ENCODE measurements around the gene PARP8.
A peak's percentile ranks its signal among the peaks of the same experiment; 100 is the strongest.
"Not testable (repeated sequence)": the region's sequence is repeated elsewhere in the genome, so short reads cannot be mapped to it uniquely, and the experiment has no call there.

PARP8 gene

DNA sequence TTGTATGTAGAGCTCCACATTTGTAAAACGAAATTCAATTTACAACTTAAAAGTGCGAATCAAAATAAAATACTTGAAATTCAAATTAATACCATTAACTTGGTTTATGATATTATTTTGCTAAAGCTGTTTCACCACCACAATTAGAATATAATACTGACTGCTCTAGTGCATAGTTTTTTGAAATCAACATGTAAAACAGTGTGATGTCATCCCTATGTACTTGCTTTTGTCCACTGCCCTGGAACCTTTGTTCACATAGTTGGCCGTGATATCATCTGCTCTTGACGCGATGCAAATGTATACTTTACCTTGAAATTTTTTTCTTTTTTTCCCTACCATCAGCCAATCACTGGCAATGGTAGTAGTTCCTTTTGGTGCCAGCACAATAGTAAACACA, 125.4 kb downstream of the PARP8 start:
- DNase-seq: no peak

DNA sequence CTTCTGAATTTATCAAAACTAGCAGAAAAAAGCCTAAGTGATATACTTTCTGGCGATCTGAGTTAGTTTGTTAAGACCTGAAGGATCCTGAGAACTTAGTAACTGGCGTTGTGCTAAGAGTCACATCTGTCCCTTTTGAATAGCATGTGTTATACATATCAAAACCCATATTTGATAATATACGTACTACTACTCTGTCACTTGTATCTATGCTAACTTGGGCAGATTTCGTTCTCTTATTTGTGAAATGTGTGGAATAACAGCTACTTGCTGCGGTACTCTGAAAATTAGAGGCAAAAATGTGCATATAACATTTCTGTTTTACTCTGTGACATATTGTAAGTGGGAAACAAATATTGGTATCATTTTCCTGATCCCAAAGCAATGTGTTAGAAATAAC, 126.4 kb downstream of the PARP8 start:
- DNase-seq: no peak

DNA sequence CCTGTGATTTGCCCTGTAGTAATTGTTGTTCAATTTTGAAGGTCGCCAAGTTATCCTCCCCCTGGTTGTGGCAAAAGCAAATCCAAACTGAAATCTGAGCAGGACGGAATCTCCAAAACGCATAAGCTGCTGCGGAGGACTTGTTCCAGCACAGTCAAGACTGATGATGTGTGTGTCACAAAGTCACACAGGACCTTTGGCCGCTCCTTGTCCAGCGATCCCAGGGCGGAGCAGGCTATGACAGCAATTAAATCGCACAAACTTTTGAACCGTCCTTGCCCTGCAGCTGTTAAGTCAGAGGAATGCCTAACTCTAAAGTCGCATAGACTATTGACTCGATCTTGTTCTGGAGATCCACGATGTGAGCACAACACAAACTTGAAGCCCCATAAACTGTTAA, 128.4 kb downstream of the PARP8 start:
- no peak for DNase-seq

DNA sequence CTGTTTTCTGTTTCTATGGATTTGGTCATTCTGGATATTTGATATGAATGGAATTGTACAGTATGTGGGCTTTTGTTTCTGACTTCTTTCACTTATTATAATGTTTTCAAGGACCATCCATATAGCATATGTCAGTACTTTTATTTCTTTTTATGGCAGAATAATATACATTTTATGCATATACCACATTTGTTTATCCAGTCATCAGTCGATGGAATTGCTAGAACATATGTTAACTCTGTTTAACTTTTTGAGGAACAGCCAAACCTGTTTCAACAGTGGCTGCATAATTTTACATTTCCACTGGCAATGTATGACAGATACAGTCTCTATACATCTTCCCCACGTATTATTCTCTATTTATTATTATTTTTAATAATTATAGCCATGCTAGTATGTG, 131.6 kb downstream of the PARP8 start:
- DNase-seq: no peak

DNA sequence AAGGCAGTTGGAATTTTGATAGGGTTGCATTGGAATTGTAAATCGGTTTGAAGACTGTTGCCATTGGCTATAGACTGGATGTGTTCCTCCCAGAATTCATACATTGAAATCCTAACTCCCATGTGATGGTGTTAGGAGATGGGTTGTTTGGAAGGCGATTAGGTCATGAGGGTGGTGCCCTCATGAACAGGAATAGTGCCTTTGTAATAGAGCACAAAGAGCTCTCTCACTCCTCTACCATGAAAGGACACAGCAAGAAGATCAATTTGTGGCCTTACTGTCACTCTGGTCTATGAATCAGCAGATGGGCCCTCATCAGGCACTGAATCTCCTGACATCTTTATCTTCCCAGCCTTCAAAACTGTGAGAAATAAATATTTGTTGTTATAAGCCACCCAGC, 133.2 kb downstream of the PARP8 start:
- no peak for DNase-seq

DNA sequence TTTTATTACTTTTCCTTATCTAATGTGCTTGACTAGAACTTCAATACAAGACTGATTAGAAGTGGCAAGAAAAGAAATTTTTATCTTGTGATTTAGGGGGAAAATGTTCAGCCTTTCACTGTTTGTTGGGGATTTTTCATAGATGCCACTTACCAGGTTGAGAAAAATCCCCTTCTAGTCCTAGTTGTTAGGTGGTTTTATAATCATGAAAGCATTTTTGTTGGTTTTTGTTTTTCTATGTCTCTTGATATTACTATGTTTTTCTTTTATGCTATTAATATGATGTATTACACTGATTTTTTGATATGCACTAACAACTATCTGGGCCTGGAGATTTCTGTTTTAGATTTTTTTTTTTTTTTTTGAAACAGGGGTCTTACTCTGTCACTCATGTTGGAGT, 134.0 kb downstream of the PARP8 start:
- DNase-seq: no peak

DNA sequence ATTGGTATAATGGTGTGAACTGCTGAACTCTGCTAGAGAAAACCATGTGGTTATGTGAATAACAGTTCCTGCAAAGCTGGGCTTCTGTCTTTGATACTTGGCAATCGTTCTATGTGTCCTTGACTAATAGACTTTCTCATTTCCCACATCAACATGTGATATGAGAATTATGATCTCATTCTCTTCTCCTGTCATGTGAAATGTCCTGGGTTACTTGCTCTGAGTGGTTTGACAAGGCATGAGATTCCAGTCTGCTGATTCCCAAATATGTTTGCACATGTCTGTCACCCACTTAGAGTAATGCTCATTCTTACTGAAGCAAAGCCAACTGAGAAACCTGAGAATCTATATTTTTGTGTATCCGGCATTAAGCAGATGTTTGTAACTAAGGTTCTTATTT, 141.2 kb downstream of the PARP8 start:
- DNase-seq: no peak

DNA sequence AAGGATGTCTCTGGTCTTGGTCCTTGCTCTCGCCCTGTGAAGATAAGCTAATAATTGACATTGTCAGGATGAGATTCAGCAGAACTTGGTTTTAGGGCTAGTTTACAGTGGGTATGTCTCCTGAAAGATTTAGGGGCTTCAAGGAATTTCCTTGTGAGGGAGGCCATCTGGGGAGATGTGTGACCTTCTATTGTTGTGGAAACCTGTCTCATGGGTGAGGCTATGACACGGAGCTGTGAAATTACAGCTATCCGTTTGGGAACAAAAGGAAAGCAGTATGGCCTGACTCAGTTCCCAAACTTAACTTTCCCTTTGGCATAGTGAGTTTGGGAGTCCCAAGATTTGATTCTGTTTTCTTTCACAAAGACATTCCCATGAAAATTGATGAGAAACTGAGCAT, 142.0 kb downstream of the PARP8 start:
- no peak for DNase-seq

DNA sequence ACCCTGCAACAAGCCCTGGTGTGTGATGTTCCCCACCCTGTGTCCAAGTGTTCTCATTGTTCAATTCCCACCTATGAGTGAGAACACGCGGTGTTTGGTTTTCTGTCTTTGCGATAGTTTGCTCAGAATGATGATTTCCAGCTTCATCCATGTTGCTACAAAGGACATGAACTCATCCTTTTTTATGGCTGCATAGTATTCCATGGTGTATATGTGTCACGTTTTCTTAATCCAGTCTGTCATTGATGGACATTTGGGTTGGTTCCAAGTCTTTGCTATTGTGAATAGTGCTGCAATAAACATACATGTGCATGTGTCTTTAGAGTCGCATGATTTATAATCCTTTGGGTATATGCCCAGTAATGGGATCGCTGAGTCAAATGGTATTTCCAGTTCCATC, 145.3 kb downstream of the PARP8 start:
- DNase-seq: not testable (repeated sequence)

DNA sequence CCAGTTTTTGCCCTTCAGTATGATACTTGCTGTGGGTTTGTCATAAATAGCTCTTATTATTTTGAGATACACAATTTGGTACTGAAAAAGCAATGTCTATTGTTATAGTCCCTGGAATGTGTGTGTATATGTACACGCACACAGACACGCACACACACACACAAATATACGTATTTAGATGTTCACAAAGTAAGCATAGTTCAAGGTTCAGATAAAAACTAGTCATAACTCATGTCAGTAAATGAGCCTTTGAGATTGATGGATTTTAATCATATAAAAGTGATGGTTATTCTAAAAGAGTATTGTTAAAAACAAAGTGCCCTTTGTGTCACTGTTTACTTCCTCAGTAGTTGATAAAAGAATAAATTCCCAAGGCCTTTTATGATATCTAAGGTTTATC, 147.3 kb downstream of the PARP8 start:
- no peak for DNase-seq

DNA sequence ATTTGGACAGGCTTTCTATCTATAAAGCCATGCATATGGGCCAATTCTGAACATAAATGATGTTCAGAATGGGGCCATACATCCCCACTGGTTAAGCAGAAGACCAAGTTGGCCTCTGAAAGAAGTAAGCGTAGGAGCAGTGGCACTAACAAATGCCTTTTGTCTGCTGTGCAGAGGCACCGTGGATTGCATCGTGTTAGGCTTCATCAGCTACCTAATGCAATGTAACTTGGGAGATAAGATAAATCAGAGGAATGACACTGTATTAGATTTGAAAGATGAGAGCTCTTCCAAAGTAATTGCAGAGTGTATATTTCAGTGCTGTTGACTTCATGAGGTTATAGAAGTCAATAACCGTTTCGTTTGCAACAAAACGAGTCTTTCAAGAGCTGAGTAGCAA, 148.1 kb downstream of the PARP8 start:
- DNase-seq: no peak

DNA sequence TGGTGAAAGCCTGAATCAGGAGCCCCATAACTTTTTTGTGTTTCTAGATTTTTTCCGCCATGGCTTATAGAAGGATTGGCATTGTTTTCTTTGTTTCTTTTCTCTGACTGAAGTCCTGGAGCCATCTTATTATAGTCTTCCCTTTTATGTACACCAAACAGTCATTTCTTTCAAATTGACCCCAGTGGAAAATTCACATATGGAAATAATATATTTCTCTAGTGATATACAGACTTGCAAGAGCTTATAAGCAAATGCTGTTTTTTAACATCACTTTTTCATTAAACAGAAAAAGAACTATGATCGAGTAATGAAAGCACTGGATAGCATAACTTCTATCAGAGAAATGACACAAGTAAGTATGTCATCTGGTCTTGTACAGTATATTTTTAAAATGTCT, 155.6 kb downstream of the PARP8 start:
- DNase-seq: no peak

DNA sequence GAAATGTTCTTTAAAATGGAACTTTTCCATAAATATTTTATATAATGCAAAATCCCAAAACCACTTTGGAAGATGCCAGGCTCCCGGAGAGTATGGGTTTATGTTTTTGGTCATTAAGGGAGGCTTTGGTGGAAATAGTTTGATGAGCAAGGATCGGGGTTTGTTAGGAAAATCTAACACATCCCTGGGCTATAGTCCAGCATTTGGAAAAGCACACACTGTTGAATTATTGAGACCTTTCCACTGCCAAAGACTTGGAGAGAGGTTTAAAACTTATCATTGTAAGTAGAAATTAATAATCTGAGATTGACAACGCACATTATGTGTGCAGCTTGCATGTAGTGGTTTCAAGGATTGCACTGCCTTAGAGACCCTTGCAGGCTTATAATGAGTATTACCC, 156.3 kb downstream of the PARP8 start:
- DNase-seq: no peak

DNA sequence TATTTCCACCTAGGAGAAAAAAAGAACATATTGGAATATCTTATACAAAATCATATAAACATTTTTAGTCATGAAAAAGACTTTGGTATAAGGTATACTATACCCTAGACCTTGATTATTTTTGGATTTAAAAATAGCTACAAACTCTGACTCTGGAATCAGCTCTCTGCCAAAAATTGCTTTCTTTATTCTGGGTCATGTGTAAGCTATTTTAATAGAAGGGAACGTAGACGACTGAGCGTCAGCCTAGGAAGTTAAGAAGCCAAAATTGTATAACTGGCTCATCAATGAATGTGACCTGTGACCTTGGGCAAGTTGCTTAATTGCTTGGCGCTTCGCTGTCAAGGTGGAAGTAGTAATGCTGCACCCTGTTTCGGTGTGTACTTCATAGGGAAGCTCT, 157.1 kb downstream of the PARP8 start:
- DNase-seq: no peak

DNA sequence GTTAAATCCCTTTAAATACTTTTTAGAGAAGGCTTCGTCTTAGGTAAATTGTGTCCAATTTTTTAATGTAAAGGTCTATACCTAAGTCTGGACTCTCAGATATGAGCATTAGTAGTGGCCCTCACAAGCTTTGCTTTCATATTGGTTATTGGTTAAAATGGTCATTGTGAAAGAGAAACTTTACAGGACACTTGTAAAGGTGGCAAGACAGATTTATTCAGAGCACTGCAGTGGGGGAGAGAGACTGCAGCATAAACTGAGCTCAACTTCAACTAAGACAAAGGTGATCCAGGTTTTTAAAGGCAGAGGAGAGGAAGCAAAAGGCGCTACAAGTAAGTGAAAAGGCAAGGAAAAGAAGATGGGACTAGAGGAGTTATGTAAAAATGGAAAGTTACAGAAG, 157.7 kb downstream of the PARP8 start:
- no peak for DNase-seq

DNA sequence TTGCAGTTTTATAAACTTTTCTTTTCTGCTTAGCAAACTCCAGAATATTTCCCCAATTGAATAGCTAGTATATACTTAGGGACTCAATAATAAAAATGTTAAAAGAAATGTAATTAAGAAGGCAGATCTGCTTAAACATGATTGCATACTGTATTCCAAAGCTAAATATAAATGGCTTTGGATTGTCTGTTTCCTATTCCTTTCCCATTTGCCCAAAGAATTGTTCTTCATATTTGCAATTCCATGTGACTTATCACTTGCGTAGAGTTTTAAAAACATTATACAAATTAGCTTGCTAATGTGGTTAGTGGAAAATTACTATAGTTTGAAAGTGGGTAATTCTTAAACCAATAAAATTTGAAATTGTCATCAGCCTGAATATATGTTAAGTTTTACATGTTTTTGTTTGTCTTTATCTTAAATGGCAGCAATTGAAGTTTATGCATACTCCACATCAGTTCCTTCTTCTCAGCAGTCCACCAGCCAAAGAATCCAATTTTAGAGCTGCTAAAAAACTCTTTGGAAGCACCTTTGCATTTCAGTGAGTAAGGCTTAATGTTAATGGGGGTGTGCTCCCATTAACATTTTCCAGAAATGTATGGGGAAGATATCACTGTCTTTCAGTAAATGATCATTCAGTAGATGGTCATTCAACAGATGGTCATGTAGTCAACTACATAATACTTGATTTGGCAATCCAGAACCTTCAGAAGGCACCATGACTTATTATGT, 161.2 kb downstream of the PARP8 start:
- no peak for DNase-seq

DNA sequence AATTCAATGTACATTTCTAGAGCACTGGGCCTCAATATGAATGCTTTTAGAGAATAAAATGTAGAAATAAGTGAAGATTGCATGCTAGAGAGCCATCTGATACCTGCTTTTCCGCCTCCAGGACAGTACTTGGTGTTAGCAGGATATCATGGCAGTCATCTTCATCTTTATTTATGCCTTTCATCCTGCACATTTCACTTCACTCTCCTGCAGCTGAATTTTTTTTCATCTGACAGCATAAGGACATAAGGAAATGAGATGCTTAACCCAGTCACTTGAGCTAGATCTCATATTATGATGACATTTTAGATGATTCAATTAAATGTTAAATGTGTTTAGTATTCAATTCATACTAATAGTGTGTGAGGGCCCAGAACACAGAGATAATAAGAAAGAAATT, 162.6 kb downstream of the PARP8 start:
- no peak for DNase-seq

DNA sequence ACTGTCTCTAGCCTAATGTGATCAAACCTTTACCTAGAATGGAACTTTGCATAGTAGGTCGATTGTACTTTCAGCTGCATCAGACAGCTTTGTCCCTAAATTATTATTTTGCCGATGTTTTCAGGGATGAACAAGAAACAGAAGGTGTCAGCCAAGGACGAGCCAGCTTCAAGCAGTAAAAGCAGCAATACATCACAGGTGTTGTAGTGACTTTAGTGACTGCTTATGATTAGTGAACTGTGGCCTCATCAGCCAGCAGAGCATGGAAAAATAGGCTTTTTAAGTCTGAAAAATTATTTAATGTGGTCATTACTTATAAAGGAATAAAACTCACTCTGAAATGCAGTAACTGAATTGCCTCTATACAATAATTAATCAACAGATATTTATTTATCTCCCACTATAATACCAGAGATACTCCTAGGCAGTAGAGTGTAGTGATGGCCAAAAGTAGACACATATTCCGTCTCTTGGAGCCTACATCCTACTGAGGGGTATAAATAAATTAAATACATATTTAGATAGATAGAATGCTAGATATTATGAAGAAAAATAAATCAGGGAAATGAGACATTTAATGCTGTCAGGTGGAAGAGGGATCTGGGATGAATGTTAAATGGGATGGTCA, 166.3 kb downstream of the PARP8 start:
- no peak for DNase-seq

DNA sequence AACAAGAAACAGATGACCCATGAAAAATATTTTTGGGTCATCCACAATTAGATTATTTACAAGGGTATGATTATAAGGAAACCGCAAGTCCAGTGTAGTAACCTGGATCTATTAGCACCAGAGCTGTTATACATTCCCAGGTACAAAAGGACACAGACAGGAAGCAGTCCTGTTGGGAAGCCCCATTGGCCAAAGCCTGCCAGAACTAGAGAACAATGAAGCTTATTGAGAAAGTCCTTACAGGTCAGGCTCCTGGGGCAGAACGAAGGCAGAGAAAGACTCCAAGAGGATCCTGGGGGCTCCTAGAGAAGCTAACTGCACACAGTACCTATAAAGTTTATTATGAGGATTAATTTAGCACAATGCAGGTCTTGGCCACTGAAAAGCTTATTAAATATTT, 169.9 kb downstream of the PARP8 start:
- DNase-seq: no peak

DNA sequence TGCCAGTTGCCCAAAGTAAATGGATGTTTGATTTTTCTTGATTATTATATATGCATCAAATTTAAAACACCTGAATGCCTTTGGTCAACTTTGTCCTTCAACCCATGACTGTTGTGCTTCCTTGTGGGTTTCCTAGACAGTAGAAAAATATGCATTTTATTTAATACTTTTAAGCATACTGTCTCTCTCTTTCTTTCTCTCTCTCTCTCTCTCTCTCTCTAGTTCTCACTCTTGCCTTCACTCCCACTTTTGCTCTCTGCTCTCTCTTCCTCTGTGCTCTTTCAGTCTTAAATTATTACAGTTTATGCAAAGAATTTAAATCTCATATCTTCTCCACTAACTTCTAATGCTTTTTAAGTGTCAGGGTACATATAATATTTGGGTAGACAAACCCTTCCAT, 173.0 kb downstream of the PARP8 start:
- DNase-seq: no peak

DNA sequence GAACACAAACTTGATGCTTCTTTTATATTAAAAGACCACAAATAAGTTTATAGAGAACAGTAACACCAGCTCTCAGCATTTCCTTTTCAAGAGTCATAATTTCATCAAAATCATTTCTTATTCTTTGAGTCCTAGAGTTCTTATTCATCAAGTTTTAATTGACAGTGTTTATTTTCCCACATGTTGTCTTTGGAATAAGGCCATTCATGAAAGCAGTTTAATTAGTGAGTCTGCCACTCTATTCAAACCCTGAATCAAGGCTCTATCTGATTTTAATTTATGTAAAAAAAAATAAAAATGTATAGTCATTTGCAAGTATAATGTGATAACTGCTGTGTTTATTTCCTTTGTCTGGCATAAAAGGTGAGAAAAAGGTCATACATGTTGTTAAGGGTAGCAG, 176.7 kb downstream of the PARP8 start:
- DNase-seq: no peak

DNA sequence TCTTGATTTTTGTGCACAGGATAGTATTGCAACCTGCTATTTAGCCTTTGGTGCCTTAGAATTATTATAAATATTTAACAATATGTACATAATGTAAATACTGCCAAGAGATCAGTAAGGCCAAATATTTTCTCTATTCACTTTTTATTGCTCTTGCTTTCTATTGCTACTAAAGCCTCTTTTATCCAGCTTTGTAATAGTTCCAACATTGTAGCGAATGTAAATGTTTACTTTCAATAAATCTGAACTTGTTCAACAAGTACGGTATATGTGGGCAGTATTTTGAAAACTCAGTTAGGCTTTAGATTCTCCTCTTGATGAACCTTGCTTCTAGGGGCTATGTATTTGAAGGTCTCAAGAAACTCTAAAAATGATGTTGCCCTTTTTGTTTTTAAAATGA, 179.8 kb downstream of the PARP8 start:
- DNase-seq: no peak

DNA sequence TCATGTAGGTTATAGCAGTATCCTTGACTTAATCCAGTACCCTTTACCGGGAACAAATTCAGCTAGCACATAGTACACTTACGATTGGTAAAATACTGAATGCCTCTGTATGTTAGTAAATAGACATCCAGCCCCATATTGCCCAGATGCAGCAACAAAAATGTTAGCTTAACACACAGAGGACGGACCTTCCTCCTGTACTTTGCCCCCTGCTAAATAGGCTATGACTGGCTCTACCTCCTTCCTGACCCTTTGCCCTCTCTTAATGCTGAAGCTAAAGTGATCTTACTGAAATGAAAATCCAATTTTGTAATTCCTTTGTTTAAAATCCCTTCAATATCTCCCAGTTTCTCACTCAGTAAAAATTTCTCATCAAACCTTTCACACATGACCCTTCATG, 183.1 kb downstream of the PARP8 start:
- DNase-seq: no peak

DNA sequence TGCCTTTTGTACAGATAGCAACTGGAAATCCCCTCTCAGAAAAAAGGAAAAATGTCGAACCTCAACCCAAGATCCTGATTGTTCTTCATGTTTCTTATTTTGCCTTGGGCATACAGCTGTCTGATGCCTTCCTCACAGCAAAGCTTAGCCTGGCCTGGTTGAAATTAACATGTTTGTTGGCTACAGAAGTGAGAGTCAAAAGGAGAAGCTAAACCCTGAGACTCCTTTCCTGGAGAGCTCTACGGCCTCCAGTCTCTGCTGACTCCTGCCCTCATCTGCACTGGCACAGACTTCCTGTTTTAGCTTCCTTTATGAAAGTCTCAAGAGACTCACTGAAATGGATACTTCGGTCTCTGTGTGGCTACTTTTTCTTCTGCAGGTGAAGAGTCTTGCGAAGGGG, 186.7 kb downstream of the PARP8 start:
- DNase-seq: peak; percentile 53

DNA sequence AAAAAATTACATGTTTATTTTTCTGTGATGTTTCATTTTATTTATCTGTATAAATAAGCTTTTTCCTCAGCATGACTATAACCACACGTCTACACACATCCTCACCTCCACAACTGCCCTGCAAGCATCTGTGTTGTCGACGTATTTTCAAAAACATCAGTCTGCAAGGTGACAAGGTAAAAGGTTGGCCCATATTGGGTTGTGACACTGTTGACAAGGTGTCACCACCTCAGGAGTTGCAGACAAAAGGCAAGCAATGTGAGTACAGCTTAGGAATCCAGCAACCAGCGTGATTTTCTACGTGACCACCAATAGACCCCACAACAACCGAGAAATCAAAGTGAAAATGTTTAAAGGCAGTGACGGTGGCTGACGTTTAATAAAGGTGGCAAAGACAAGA, 187.6 kb downstream of the PARP8 start:
- DNase-seq: no peak

Measured in midbrain (tissue), 1 donor.